Endothelial cell of umbilical vein (primary cell): ENCODE measurements around the gene CACNB1. TPM values are rescaled to one million over a fixed set of nuclear protein-coding genes. Genes with fewer than 3 reads are reported as not detected.

Source experiments
- BruUV-seq: library from RNA; stranded (reverse); fragments of 400-500 nt; replicated peaks from 2 replicates; lab custom pipeline; 2021; lab: Mats Ljungman, UMichigan
- CTCF ChIA-PET: fragments of 300-600, 350-600 bp; sonication (Branson Sonifier 250); formaldehyde crosslinking; loops from one replicate; lab custom pipeline; 2021; ENCODE audit warnings: antibody characterized with exemption, inconsistent platforms; lab: Charles Lee
- POLR2A ChIA-PET: fragments of 300-600, 350-600 bp; sonication (Branson Sonifier 250); formaldehyde crosslinking; loops from one replicate; lab custom pipeline; 2021; ENCODE audit warnings: antibody characterized with exemption, inconsistent platforms; lab: Charles Lee
- DNase-seq: peaks from one replicate; pipeline ENCODE4 v3.0.0-alpha.2; 2011; ENCODE audit warnings: low read depth, low spot score
- FAIRE-seq: peaks from 2 replicates; lab custom pipeline; 2011; peaks lifted over from hg19 to GRCh38; lab: Jason Lieb, UNC
- H2AFZ ChIP-seq: 2 replicates; pipeline ENCODE4 v1.6.0; 2012; ENCODE audit warnings: low read depth, low read length, control low read depth, inconsistent platforms
- H3K27ac ChIP-seq: 2 replicates; pipeline ENCODE4 v1.5.1; 2011; ENCODE audit warnings: low read depth, mild to moderate bottlenecking, control low read depth, low read length, moderate library complexity; ENCODE audit not compliant: insufficient read depth
- H3K27me3 ChIP-seq, 2 experiments: 2 replicates each; pipeline versions ENCODE4 v1.6.0 to v1.6.1; 2011; ENCODE audit warnings: low read length in 2 of 2, mixed read lengths in 1 of 2; ENCODE audit not compliant: control insufficient read depth in 2 of 2, insufficient read depth in 2 of 2
- H3K36me3 ChIP-seq, 2 experiments: 2 replicates in 1 of 2; 3 replicates in 1 of 2; pipeline ENCODE4 v1.5.1; 2011; ENCODE audit warnings: low read length in 2 of 2, mild to moderate bottlenecking in 1 of 2, moderate library complexity in 1 of 2; ENCODE audit not compliant: control insufficient read depth in 2 of 2, insufficient read depth in 2 of 2; ENCODE audit errors: extremely low read depth in 1 of 2
- H3K4me1 ChIP-seq: 3 replicates; pipeline ENCODE4 v1.5.1; 2011; ENCODE audit warnings: mild to moderate bottlenecking, low read length; ENCODE audit not compliant: control insufficient read depth, insufficient read depth; ENCODE audit errors: extremely low read depth
- H3K4me2 ChIP-seq: 2 replicates; pipeline ENCODE4 v1.6.1; 2011; ENCODE audit warnings: low read length, control low read depth, mixed read lengths; ENCODE audit not compliant: insufficient read depth
- H3K4me3 ChIP-seq, 3 experiments: fragments of 200-600 bp in 1 of 3; sonication (generic), shearing (Covaris generic) in 1 of 3; replicated peaks in 1 of 3; 2 replicates each; pipeline ENCODE4 v1.5.1; 2011 to 2016; ENCODE audit warnings: control low read depth in 3 of 3, low read length in 3 of 3, mild to moderate bottlenecking in 2 of 3, inconsistent platforms in 1 of 3, low read depth in 1 of 3, moderate library complexity in 1 of 3; ENCODE audit not compliant: insufficient read depth in 1 of 3
- H3K79me2 ChIP-seq: 2 replicates; pipeline ENCODE4 v1.6.0; 2012; ENCODE audit warnings: low read length, inconsistent platforms; ENCODE audit not compliant: control insufficient read depth, insufficient read depth
- H3K9ac ChIP-seq: replicated peaks from 2 replicates; pipeline ENCODE3; 2011; ENCODE audit warnings: low read length, control low read depth; ENCODE audit not compliant: insufficient read depth; ENCODE audit errors: extremely low read depth
- H3K9me1 ChIP-seq: replicated peaks from 3 replicates; pipeline ENCODE4 v1.6.0; 2011; ENCODE audit warnings: mild to moderate bottlenecking, low read length; ENCODE audit not compliant: control insufficient read depth, insufficient read depth; ENCODE audit errors: extremely low read depth
- H3K9me3 ChIP-seq: replicated peaks from 2 replicates; pipeline ENCODE4 v1.5.1; 2012; ENCODE audit warnings: low read length, inconsistent platforms; ENCODE audit not compliant: control insufficient read depth, insufficient read depth
- H4K20me1 ChIP-seq: replicated peaks from 2 replicates; pipeline ENCODE3; 2011; ENCODE audit warnings: mild to moderate bottlenecking, low read length; ENCODE audit not compliant: control insufficient read depth, insufficient read depth; ENCODE audit errors: extremely low read depth
- GATA2 ChIP-seq: IDR thresholded peaks from 2 replicates; pipeline ENCODE4 v1.7.0; 2011; ENCODE audit warnings: low read depth, mild to moderate bottlenecking, moderate library complexity, mixed read lengths, low read length; ENCODE audit not compliant: insufficient read length, insufficient read depth
- POLR2AphosphoS5 ChIP-seq: IDR thresholded peaks from 2 replicates; pipeline ENCODE4 v1.6.1; 2012; ENCODE audit warnings: low read depth, mild to moderate bottlenecking, control low read depth, low read length, moderate library complexity; ENCODE audit not compliant: insufficient read depth
- dilution Hi-C: fragments of 300-500 bp; cut with MboI; formaldehyde crosslinking; loops from one replicate; pipeline ENCODE4 v1.15.0; 2019; ENCODE audit warnings: low sequenced_read_pairs; ENCODE audit not compliant: extremely low pct_ligation_motif_present
- intact Hi-C: fragments of 100-400 bp; cut with micrococcal nuclease; formaldehyde crosslinking; loops from one replicate; pipeline ENCODE4 v1.10.0; 2022
- polyA plus RNA-seq, 4 experiments: library from polyadenylated mRNA; depleted of rRNA in 3 of 4; stranded (reverse) in 3 of 4; unstranded in 1 of 4; fragments of >200 nt; gene quantifications; 2 replicates each; pipeline versions ENCODE4 v1.2.1 to v1.2.3, GENCODE V29; 2011 to 2012; ENCODE audit warnings: missing spikeins in 1 of 4
- total RNA-seq: library from RNA; stranded (reverse); gene quantifications from 2 replicates; pipeline ENCODE4 v1.2.3, GENCODE V29; 2021
- TF ChIP-seq, protein P1 (sequence below), 2 donors: IDR thresholded peaks; 1 replicate in 1 of 2; 2 replicates in 1 of 2; pipeline ENCODE4 v1.5.1; 2011; ENCODE audit warnings: low read length in 2 of 2, mild to moderate bottlenecking in 2 of 2, moderate library complexity in 2 of 2, control low read depth in 1 of 2, inconsistent platforms in 1 of 2, low read depth in 1 of 2; ENCODE audit not compliant: insufficient read depth in 1 of 2; ENCODE audit errors: extremely low read depth in 1 of 2

The CACNB1 gene
- total and polyA plus RNA-seq, 2 donors (not counting 3 experiments of a cell fraction or from before 2014, with no cell fraction given): 4.7 to 12.3 TPM

DNA sequence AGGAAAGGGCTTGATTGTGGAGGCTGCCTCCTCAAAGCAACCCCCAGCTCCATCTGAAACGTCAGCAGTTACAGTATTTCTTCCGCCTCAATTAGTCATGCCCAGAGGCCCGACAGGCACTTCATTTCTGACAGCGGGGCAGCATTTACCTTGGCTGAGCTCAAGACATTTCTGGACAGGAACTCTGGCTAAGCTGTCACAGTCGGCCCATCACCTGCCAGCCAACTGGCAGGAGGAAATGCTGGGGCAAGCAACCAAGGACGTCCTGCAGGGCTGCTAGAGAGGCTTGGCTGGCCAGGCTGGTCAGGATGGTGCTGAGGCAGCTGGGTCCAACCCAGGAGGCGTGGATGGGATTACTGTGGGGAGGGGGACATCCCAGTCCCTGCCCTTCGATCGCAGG lies 73.8 kb downstream of the CACNB1 start:
- Histone ChIP-seq H4K20me1 (no peaks in the 10 kb centered on the region), H2AFZ (no peak overlapping the region), H3K27me3 (no peaks in the 10 kb centered on the region), H3K36me3 (no peaks in the 10 kb centered on the region), H3K9ac (no peak overlapping the region), H3K9me3 (no peaks in the 10 kb centered on the region), H3K79me2 (no peaks in the 10 kb centered on the region), H3K4me2 (no peak overlapping the region), H3K4me1 (no peaks in the 10 kb centered on the region), H3K9me1 (no peaks in the 10 kb centered on the region), H3K27ac (no peak overlapping the region), H3K4me3 (no peak overlapping the region)
- ChIA-PET POLR2A (no interaction called here), CTCF (interaction anchor here (0.9 to 2.0 kb wide), 3 partner anchors 18 to 141 kb away, joined by 3 to 5 read pairs (median 4); no protein-coding TSS in a partner anchor)
- BruUV-seq: no TSS peak
- intact Hi-C loops: no loop called here
- no peak for FAIRE-seq
- dilution Hi-C loops: no loop called here
- no peak for TF ChIP-seq POLR2AphosphoS5
- TF ChIP-seq, protein P1, sequence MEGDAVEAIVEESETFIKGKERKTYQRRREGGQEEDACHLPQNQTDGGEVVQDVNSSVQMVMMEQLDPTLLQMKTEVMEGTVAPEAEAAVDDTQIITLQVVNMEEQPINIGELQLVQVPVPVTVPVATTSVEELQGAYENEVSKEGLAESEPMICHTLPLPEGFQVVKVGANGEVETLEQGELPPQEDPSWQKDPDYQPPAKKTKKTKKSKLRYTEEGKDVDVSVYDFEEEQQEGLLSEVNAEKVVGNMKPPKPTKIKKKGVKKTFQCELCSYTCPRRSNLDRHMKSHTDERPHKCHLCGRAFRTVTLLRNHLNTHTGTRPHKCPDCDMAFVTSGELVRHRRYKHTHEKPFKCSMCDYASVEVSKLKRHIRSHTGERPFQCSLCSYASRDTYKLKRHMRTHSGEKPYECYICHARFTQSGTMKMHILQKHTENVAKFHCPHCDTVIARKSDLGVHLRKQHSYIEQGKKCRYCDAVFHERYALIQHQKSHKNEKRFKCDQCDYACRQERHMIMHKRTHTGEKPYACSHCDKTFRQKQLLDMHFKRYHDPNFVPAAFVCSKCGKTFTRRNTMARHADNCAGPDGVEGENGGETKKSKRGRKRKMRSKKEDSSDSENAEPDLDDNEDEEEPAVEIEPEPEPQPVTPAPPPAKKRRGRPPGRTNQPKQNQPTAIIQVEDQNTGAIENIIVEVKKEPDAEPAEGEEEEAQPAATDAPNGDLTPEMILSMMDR (IDR thresholded peaks at IDR 0.05; ENCODE audit: extremely low read depth in 1 of 2, insufficient read depth in 1 of 2, low read depth in 1 of 2, low read length in 2 of 2): no peak
- TF ChIP-seq GATA2: no peak
- no peak for DNase-seq

Other genes with a start within 250 kb of the CACNB1 start
- not detected in 2 replicates for gene FBXO47, start 230.3 kb downstream of the CACNB1 start, total RNA-seq
- gene FBXO47, start 230.3 kb downstream of the CACNB1 start, polyA plus RNA-seq: not detected in 2 replicates
- not detected in 2 replicates for gene PLXDC1, start 46.0 kb downstream of the CACNB1 start, total RNA-seq
- 0.03 TPM in 1 of 2 replicates, not detected in the other for gene PLXDC1, start 46.0 kb downstream of the CACNB1 start, polyA plus RNA-seq
- not detected in 2 replicates for gene ARL5C, start 31.5 kb downstream of the CACNB1 start, total RNA-seq
- not detected in 2 replicates for gene ARL5C, start 31.5 kb downstream of the CACNB1 start, polyA plus RNA-seq
- gene RPL19, start 2.6 kb upstream of the CACNB1 start, total RNA-seq: 1,752 and 1,802 TPM in 2 replicates
- 1,595 and 1,958 TPM in 2 replicates for gene RPL19, start 2.6 kb upstream of the CACNB1 start, polyA plus RNA-seq
- not detected in 2 replicates for gene STAC2, start 28.3 kb upstream of the CACNB1 start, total RNA-seq
- not detected in 2 replicates for gene STAC2, start 28.3 kb upstream of the CACNB1 start, polyA plus RNA-seq
- 14.8 and 18.0 TPM in 2 replicates for gene FBXL20, start 204.0 kb upstream of the CACNB1 start, total RNA-seq
- gene FBXL20, start 204.0 kb upstream of the CACNB1 start, polyA plus RNA-seq: 4.6 and 4.8 TPM in 2 replicates